PFSK-1 (cell line): ENCODE results near the gene MICOS13.

Experiments
- POLR2AphosphoS5 ChIP-seq: IDR thresholded peaks from 2 replicates; pipeline ENCODE4 v1.6.1; 2012; ENCODE audit warnings: low read depth, mild to moderate bottlenecking, control low read depth, low read length, moderate library complexity
- TAF1 ChIP-seq: IDR thresholded peaks from 2 replicates; pipeline ENCODE4 v1.6.1; 2012; ENCODE audit warnings: low read length, control low read depth, borderline replicate concordance; ENCODE audit not compliant: insufficient read depth
- TF ChIP-seq, protein P1 (sequence below), 2 experiments: IDR thresholded peaks; 2 replicates each; pipeline versions ENCODE4 v1.6.1 to v1.8.0; 2011 to 2012; ENCODE audit warnings: low read depth in 2 of 2, low read length in 2 of 2, control low read depth in 1 of 2, inconsistent platforms in 1 of 2, mild to moderate bottlenecking in 1 of 2, moderate library complexity in 1 of 2; ENCODE audit not compliant: insufficient read depth in 1 of 2

DNA sequence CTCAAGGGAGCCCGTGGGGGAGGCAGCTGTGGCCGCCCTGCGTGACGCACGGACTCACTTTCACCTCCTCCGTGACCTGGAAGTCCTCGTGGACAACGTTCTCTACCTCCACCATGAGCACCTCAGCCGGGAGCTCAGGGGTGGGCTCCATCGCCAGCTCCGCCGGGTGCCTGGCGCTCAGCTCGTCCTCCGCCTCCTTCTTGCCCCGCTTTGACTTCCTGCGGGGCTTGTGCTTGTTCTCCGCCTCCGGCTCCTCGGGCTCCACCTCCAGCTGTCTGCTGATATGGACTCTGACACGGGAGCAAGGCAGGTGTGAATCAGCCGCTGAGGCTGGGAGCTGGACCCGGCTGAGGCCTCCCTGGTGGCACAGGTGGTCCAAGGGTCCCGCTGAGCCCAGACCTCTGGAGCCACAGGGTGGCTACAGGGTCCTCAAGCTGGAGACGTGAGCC is 31.4 kb upstream of the MICOS13 start:
- TF ChIP-seq, protein P1, sequence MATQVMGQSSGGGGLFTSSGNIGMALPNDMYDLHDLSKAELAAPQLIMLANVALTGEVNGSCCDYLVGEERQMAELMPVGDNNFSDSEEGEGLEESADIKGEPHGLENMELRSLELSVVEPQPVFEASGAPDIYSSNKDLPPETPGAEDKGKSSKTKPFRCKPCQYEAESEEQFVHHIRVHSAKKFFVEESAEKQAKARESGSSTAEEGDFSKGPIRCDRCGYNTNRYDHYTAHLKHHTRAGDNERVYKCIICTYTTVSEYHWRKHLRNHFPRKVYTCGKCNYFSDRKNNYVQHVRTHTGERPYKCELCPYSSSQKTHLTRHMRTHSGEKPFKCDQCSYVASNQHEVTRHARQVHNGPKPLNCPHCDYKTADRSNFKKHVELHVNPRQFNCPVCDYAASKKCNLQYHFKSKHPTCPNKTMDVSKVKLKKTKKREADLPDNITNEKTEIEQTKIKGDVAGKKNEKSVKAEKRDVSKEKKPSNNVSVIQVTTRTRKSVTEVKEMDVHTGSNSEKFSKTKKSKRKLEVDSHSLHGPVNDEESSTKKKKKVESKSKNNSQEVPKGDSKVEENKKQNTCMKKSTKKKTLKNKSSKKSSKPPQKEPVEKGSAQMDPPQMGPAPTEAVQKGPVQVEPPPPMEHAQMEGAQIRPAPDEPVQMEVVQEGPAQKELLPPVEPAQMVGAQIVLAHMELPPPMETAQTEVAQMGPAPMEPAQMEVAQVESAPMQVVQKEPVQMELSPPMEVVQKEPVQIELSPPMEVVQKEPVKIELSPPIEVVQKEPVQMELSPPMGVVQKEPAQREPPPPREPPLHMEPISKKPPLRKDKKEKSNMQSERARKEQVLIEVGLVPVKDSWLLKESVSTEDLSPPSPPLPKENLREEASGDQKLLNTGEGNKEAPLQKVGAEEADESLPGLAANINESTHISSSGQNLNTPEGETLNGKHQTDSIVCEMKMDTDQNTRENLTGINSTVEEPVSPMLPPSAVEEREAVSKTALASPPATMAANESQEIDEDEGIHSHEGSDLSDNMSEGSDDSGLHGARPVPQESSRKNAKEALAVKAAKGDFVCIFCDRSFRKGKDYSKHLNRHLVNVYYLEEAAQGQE (IDR thresholded peaks at IDR 0.05; ENCODE audit: insufficient read depth in 1 of 2, low read depth in 2 of 2, low read length in 2 of 2) = no peak
- TF ChIP-seq TAF1 (no peak), POLR2AphosphoS5 (no peak)
